OCI-LY3 (cell line): Measurements from ENCODE around the gene C1orf116.

Experiments used
- H2AFZ ChIP-seq: fragments of 200-600, 300-600 bp; shearing (Covaris generic); 2 replicates; pipeline ENCODE4 v1.6.0; 2014; ENCODE audit warnings: antibody characterized with exemption, low read depth, low read length
- H3K27ac ChIP-seq: fragments of 200-600, 300-600 bp; sonication (generic); 2 replicates; pipeline ENCODE4 v1.5.1; 2014; ENCODE audit warnings: mild to moderate bottlenecking, low read length, moderate library complexity, mixed read lengths
- H3K27me3 ChIP-seq: fragments of 200-600, 300-600 bp; sonication (generic); 2 replicates; pipeline ENCODE4 v1.6.1; 2014; ENCODE audit warnings: low read depth, low read length, mixed read lengths
- H3K36me3 ChIP-seq: fragments of 200-600, 300-600 bp; sonication (generic); replicated peaks from 2 replicates; pipeline ENCODE3; 2014; ENCODE audit warnings: low read depth, low read length, mixed read lengths
- H3K4me1 ChIP-seq: fragments of 300-600, 200-600 bp; sonication (generic); 2 replicates; pipeline ENCODE4 v1.6.1; 2014; ENCODE audit warnings: low read length, mixed read lengths
- H3K4me2 ChIP-seq: fragments of 200-600, 300-600 bp; sonication (generic); 2 replicates; pipeline ENCODE4 v1.6.1; 2014; ENCODE audit warnings: low read length, mixed read lengths
- H3K4me3 ChIP-seq: fragments of 300-600, 200-600 bp; sonication (generic); 2 replicates; pipeline ENCODE4 v1.5.1; 2014; ENCODE audit warnings: antibody characterized with exemption, mild to moderate bottlenecking, low read length, moderate library complexity
- H3K79me2 ChIP-seq: fragments of 300-600, 200-600 bp; shearing (Covaris generic); 2 replicates; pipeline ENCODE4 v1.6.1; 2014; ENCODE audit warnings: mild to moderate bottlenecking, low read length, mixed read lengths
- H3K9ac ChIP-seq: fragments of 300-600, 200-600 bp; shearing (Covaris generic); 2 replicates; pipeline ENCODE4 v1.6.0; 2014; ENCODE audit warnings: mild to moderate bottlenecking, low read length, moderate library complexity
- H3K9me3 ChIP-seq: fragments of 200-600, 300-600 bp; shearing (Covaris generic); 2 replicates; pipeline ENCODE4 v1.6.1; 2014; ENCODE audit warnings: low read length, mixed read lengths; ENCODE audit not compliant: insufficient read depth
- H4K20me1 ChIP-seq: fragments of 200-600, 300-600 bp; sonication (generic); 2 replicates; pipeline ENCODE4 v1.6.1; 2016; ENCODE audit warnings: low read length, mixed read lengths; ENCODE audit not compliant: insufficient read depth
- EZH2phosphoT487 ChIP-seq: fragments of 200-600 bp; shearing (Covaris generic); IDR thresholded peaks from 2 replicates; pipeline ENCODE4 v1.6.1; 2018; ENCODE audit warnings: antibody characterized with exemption, mixed run types, low read depth
- TF ChIP-seq, protein P1 (sequence below): fragments of 200-600, 300-600 bp; sonication (generic); IDR thresholded peaks from 2 replicates; pipeline ENCODE4 v1.5.1; 2014; ENCODE audit warnings: antibody characterized with exemption, low read length, low read depth

Gene C1orf116

GRCh38 chr1:207019161-207019560 is 13.4 kb downstream of the C1orf116 start:
- H3K4me1 ChIP-seq = no peaks in the 10 kb centered on the region
- H4K20me1 ChIP-seq = no peaks in the 10 kb centered on the region

GRCh38 chr1:207018707-207019106 is 13.8 kb downstream of the C1orf116 start:
- H3K9ac ChIP-seq = no peak overlapping the region
- H3K4me1 ChIP-seq = no peaks in the 10 kb centered on the region
- no peak overlapping the region for H2AFZ ChIP-seq
- TF ChIP-seq EZH2phosphoT487 = no peak
- TF ChIP-seq, protein P1, sequence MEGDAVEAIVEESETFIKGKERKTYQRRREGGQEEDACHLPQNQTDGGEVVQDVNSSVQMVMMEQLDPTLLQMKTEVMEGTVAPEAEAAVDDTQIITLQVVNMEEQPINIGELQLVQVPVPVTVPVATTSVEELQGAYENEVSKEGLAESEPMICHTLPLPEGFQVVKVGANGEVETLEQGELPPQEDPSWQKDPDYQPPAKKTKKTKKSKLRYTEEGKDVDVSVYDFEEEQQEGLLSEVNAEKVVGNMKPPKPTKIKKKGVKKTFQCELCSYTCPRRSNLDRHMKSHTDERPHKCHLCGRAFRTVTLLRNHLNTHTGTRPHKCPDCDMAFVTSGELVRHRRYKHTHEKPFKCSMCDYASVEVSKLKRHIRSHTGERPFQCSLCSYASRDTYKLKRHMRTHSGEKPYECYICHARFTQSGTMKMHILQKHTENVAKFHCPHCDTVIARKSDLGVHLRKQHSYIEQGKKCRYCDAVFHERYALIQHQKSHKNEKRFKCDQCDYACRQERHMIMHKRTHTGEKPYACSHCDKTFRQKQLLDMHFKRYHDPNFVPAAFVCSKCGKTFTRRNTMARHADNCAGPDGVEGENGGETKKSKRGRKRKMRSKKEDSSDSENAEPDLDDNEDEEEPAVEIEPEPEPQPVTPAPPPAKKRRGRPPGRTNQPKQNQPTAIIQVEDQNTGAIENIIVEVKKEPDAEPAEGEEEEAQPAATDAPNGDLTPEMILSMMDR = no peak
- H3K27me3 ChIP-seq = peaks cover 40% of the 10 kb centered on the region
- H3K4me2 ChIP-seq = no peak overlapping the region
- no peaks in the 10 kb centered on the region for H3K79me2 ChIP-seq
- no peak overlapping the region for H3K4me3 ChIP-seq
- no peak overlapping the region for H3K27ac ChIP-seq
- no peaks in the 10 kb centered on the region for H3K9me3 ChIP-seq
- no peaks in the 10 kb centered on the region for H3K36me3 ChIP-seq
- H4K20me1 ChIP-seq = no peaks in the 10 kb centered on the region

More at GRCh38 chr1:207019161-207019560, 13.4 kb downstream of the C1orf116 start:
- Histone ChIP-seq H3K4me2 (no peak overlapping the region), H3K27me3 (peaks cover 37% of the 10 kb centered on the region), H3K9ac (no peak overlapping the region), H2AFZ (no peak overlapping the region), H3K79me2 (no peaks in the 10 kb centered on the region), H3K27ac (no peak overlapping the region), H3K36me3 (no peaks in the 10 kb centered on the region), H3K9me3 (no peaks in the 10 kb centered on the region), H3K4me3 (no peak overlapping the region)
- TF ChIP-seq EZH2phosphoT487 = no peak
- TF ChIP-seq, protein P1 = no peak

GRCh38 chr1:207017615-207018559 is 14.7 kb downstream of the C1orf116 start:
- no peaks in the 10 kb centered on the region for H3K9me3 ChIP-seq
- H3K4me1 ChIP-seq = no peaks in the 10 kb centered on the region

DNA sequence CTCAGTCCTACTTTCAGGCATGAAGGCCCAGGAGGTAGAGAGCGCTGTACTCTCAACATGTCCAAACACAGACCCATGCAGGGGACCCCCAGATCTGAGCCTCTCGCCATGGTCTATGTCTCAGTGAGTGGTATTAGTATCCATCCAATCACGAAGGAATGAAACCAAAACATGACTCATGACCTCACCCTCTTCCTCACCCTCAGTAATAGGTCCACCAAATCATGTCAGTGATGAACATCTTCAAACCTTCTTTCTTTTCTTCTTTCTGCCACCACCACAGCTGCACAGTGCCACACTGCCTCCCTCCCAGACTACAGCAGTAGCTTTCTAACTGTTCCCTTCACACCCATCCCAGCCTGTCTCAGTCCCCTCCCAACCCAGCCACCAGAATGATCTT is 16.8 kb downstream of the C1orf116 start:
- Histone ChIP-seq H3K36me3 (no peaks in the 10 kb centered on the region), H3K79me2 (no peaks in the 10 kb centered on the region), H3K4me3 (no peak overlapping the region), H3K27me3 (peaks cover 53% of the 10 kb centered on the region), H3K4me1 (no peaks in the 10 kb centered on the region), H4K20me1 (no peaks in the 10 kb centered on the region), H3K27ac (no peak overlapping the region), H3K4me2 (no peak overlapping the region), H3K9me3 (no peaks in the 10 kb centered on the region), H3K9ac (no peak overlapping the region), H2AFZ (no peak overlapping the region)
- no peak for TF ChIP-seq EZH2phosphoT487
- TF ChIP-seq, protein P1 = no peak

More at GRCh38 chr1:207017615-207018559, 14.7 kb downstream of the C1orf116 start:
- no peak for TF ChIP-seq EZH2phosphoT487
- TF ChIP-seq, protein P1 = no peak
- peaks cover 47% of the 10 kb centered on the region for H3K27me3 ChIP-seq
- no peaks in the 10 kb centered on the region for H3K36me3 ChIP-seq
- H3K9ac ChIP-seq = no peak overlapping the region
- H2AFZ ChIP-seq = no peak overlapping the region
- H4K20me1 ChIP-seq = no peaks in the 10 kb centered on the region
- H3K4me3 ChIP-seq = no peak overlapping the region
- no peak overlapping the region for H3K27ac ChIP-seq
- H3K4me2 ChIP-seq = no peak overlapping the region
- no peaks in the 10 kb centered on the region for H3K79me2 ChIP-seq
